ENCODE data around the gene KDM8. TPM values are rescaled to one million over a fixed set of nuclear protein-coding genes. Genes with fewer than 3 reads are reported as not detected.
"Not testable (repeated sequence)": the region's sequence is repeated elsewhere in the genome, so short reads cannot be mapped to it uniquely, and the experiment has no call there.

KDM8 gene
- total and polyA plus RNA-seq, 5 donors: 3.1 to 6.1 (median 5.0) TPM

- no peaks in the 10 kb centered on the region for H3K27me3 ChIP-seq (ENCODE audit: control insufficient read depth, insufficient read depth)
- H3K4me3 ChIP-seq (ENCODE audit: low read length): no peak overlapping the region
- no peaks in the 10 kb centered on the region for H3K4me1 ChIP-seq (ENCODE audit: control insufficient read depth, insufficient read depth, low read length)
- intact Hi-C loops (cut with DNase I): no loop called here
- no peak for ATAC-seq
- DNase-seq: no peak
- H3K9me3 ChIP-seq (ENCODE audit: control insufficient read depth, low read length): no peaks in the 10 kb centered on the region
- 64% methylated on average over 7 of the region's 7 CpGs for WGBS
- H3K27ac ChIP-seq (ENCODE audit: low read length): no peak overlapping the region
Observed at GRCh38 chr16:27191352-27191924, 11.9 kb upstream of the KDM8 start.

- Histone ChIP-seq H3K27me3 (ENCODE audit: control insufficient read depth, insufficient read depth) (no peaks in the 10 kb centered on the region), H3K9me3 (ENCODE audit: control insufficient read depth, low read length) (no peaks in the 10 kb centered on the region), H3K27ac (ENCODE audit: low read length) (no peak overlapping the region), H3K4me1 (ENCODE audit: control insufficient read depth, insufficient read depth, low read length) (no peaks in the 10 kb centered on the region), H3K4me3 (ENCODE audit: low read length) (no peak overlapping the region)
- WGBS: 80% methylated on average over 6 of the region's 6 CpGs
- ATAC-seq: no peak
- no peak for DNase-seq
- intact Hi-C loops (cut with DNase I): no loop called here
Observed at GRCh38 chr16:27193300-27193990, 9.9 kb upstream of the KDM8 start.

- Histone ChIP-seq H3K4me3 (ENCODE audit: low read length) (no peak overlapping the region), H3K27ac (ENCODE audit: low read length) (no peak overlapping the region), H3K27me3 (ENCODE audit: control insufficient read depth, insufficient read depth) (no peaks in the 10 kb centered on the region), H3K4me1 (ENCODE audit: control insufficient read depth, insufficient read depth, low read length) (no peaks in the 10 kb centered on the region), H3K9me3 (ENCODE audit: control insufficient read depth, low read length) (no peaks in the 10 kb centered on the region)
- WGBS: 78% methylated on average over 6 of the region's 6 CpGs
- no peak for ATAC-seq
- intact Hi-C loops (cut with DNase I): no loop called here
- DNase-seq: no peak
Observed at GRCh38 chr16:27195076-27195741, 8.1 kb upstream of the KDM8 start.

GRCh38 chr16:27195941-27196595 lies 7.3 kb upstream of the KDM8 start:
- H3K27me3 ChIP-seq (ENCODE audit: control insufficient read depth, insufficient read depth): no peaks in the 10 kb centered on the region
- no peaks in the 10 kb centered on the region for H3K4me1 ChIP-seq (ENCODE audit: control insufficient read depth, insufficient read depth, low read length)
- no peak for ATAC-seq
- intact Hi-C loops (cut with DNase I): no loop called here
- H3K27ac ChIP-seq (ENCODE audit: low read length): no peak overlapping the region
- no peak for DNase-seq
- 87% methylated on average over 9 of the region's 9 CpGs for WGBS
- no peaks in the 10 kb centered on the region for H3K9me3 ChIP-seq (ENCODE audit: control insufficient read depth, low read length)
- H3K4me3 ChIP-seq (ENCODE audit: low read length): no peak overlapping the region

GRCh38 chr16:27197004-27197403 lies 6.3 kb upstream of the KDM8 start:
- Histone ChIP-seq H3K27me3 (ENCODE audit: control insufficient read depth, insufficient read depth) (no peaks in the 10 kb centered on the region), H3K4me3 (ENCODE audit: low read length) (no peak overlapping the region), H3K9me3 (ENCODE audit: control insufficient read depth, low read length) (no peaks in the 10 kb centered on the region), H3K4me1 (ENCODE audit: control insufficient read depth, insufficient read depth, low read length) (no peaks in the 10 kb centered on the region), H3K27ac (ENCODE audit: low read length) (no peak overlapping the region)
- intact Hi-C loops (cut with DNase I): no loop called here
- ATAC-seq: no peak
- no peak for DNase-seq
- 68% methylated on average over 4 of the region's 4 CpGs for WGBS

- no peaks in the 10 kb centered on the region for H3K4me1 ChIP-seq (ENCODE audit: control insufficient read depth, insufficient read depth, low read length)
- no peak overlapping the region for H3K27ac ChIP-seq (ENCODE audit: low read length)
- ATAC-seq (no peak), DNase-seq (no peak)
- no peaks in the 10 kb centered on the region for H3K27me3 ChIP-seq (ENCODE audit: control insufficient read depth, insufficient read depth)
- no peaks in the 10 kb centered on the region for H3K9me3 ChIP-seq (ENCODE audit: control insufficient read depth, low read length)
- no peak overlapping the region for H3K4me3 ChIP-seq (ENCODE audit: low read length)
- 83% methylated on average over 12 of the region's 12 CpGs for WGBS
- intact Hi-C loops (cut with DNase I): no loop called here
Observed at GRCh38 chr16:27198451-27199234, 4.7 kb upstream of the KDM8 start.

GRCh38 chr16:27199235-27199586 lies 4.1 kb upstream of the KDM8 start:
- intact Hi-C loops (cut with DNase I): no loop called here
- no peaks in the 10 kb centered on the region for H3K27me3 ChIP-seq (ENCODE audit: control insufficient read depth, insufficient read depth)

GRCh38 chr16:27199736-27200135 lies 3.6 kb upstream of the KDM8 start:
- intact Hi-C loops (cut with DNase I): no loop called here
- 40% methylated on average over 1 of the region's 1 CpG for WGBS
- Histone ChIP-seq H3K4me3 (ENCODE audit: low read length) (no peak overlapping the region), H3K4me1 (ENCODE audit: control insufficient read depth, insufficient read depth, low read length) (peaks cover 4% of the 10 kb centered on the region), H3K27ac (ENCODE audit: low read length) (no peak overlapping the region), H3K27me3 (ENCODE audit: control insufficient read depth, insufficient read depth) (no peaks in the 10 kb centered on the region), H3K9me3 (ENCODE audit: control insufficient read depth, low read length) (no peaks in the 10 kb centered on the region)
- DNase-seq: no peak
- ATAC-seq: no peak

More at GRCh38 chr16:27199235-27199586, 4.1 kb upstream of the KDM8 start:
- Histone ChIP-seq H3K4me3 (ENCODE audit: low read length) (no peak overlapping the region), H3K9me3 (ENCODE audit: control insufficient read depth, low read length) (no peaks in the 10 kb centered on the region), H3K27ac (ENCODE audit: low read length) (no peak overlapping the region), H3K4me1 (ENCODE audit: control insufficient read depth, insufficient read depth, low read length) (no peaks in the 10 kb centered on the region)
- DNase-seq (no peak), ATAC-seq (no peak)
- 87% methylated on average over 3 of the region's 3 CpGs for WGBS

- intact Hi-C loops (cut with DNase I): not testable (repeated sequence)
- WGBS: 95% methylated on average over 3 of the region's 3 CpGs
Observed at GRCh38 chr16:27200914-27201313, 2.4 kb upstream of the KDM8 start.

GRCh38 chr16:27202923-27203506 lies 311 bp upstream of the KDM8 start:
- intact Hi-C loops (cut with DNase I): no loop called here
- no peaks in the 10 kb centered on the region for H3K9me3 ChIP-seq (ENCODE audit: control insufficient read depth, low read length)
- peak overlapping the region; percentile 96 for H3K27ac ChIP-seq (ENCODE audit: low read length)
- ATAC-seq (peak; percentile 91 to 93), DNase-seq (peak; percentile 95 to 98 (median 98))
- H3K4me3 ChIP-seq (ENCODE audit: low read length): peak overlapping the region; percentile 63
- 24% methylated on average over 19 of the region's 19 CpGs for WGBS
- no peaks in the 10 kb centered on the region for H3K27me3 ChIP-seq (ENCODE audit: control insufficient read depth, insufficient read depth)
- H3K4me1 ChIP-seq (ENCODE audit: control insufficient read depth, insufficient read depth, low read length): peaks cover 5% of the 10 kb centered on the region

More at GRCh38 chr16:27200914-27201313, 2.4 kb upstream of the KDM8 start:
- not testable (repeated sequence) for H3K4me1 ChIP-seq (ENCODE audit: control insufficient read depth, insufficient read depth, low read length); H3K27ac ChIP-seq (ENCODE audit: low read length); DNase-seq; H3K9me3 ChIP-seq (ENCODE audit: control insufficient read depth, low read length); H3K27me3 ChIP-seq (ENCODE audit: control insufficient read depth, insufficient read depth); H3K4me3 ChIP-seq (ENCODE audit: low read length); ATAC-seq
